Activated CD4-positive, alpha-beta T cell treated with anti-CD3 and anti-CD28 coated beads for 24 hours (primary cell): ENCODE data around the gene CD320.
"Not testable (repeated sequence)": the region's sequence is repeated elsewhere in the genome, so short reads cannot be mapped to it uniquely, and the experiment has no call there.

Source experiments
- DNase-seq, 2 donors: peaks; one replicate each; pipeline ENCODE4 v3.0.0-alpha.2; 2020; ENCODE audit warnings: low read depth in 2 of 2

Gene CD320

GRCh38 chr19:8333767-8334457 is 25.8 kb upstream of the CD320 start:
- DNase-seq: no peak

GRCh38 chr19:8332976-8333766 is 25.0 kb upstream of the CD320 start:
- DNase-seq: no peak

- no peak for DNase-seq
These were observed 23.2 kb upstream of the CD320 start for GRCh38 chr19:8331263-8331845.

GRCh38 chr19:8329996-8330395 is 21.8 kb upstream of the CD320 start:
- DNase-seq: no peak

GRCh38 chr19:8325454-8325853 is 17.3 kb upstream of the CD320 start:
- DNase-seq: no peak

GRCh38 chr19:8324186-8325050 is 16.3 kb upstream of the CD320 start:
- no peak for DNase-seq

GRCh38 chr19:8323781-8324185 is 15.6 kb upstream of the CD320 start:
- no peak for DNase-seq

- DNase-seq: no peak
These were observed 14.5 kb upstream of the CD320 start for GRCh38 chr19:8322638-8322997.

GRCh38 chr19:8321986-8322637 is 14.0 kb upstream of the CD320 start:
- no peak for DNase-seq

GRCh38 chr19:8321067-8321985 is 13.2 kb upstream of the CD320 start, which contains the start of the genes NDUFA7 and RPS28:
Gene NDUFA7, minus strand, starts transcription at chr19:8321375. Its CDS starts 17 bp downstream, at chr19:8321358.
Gene RPS28, plus strand, starts transcription at chr19:8321496. Its CDS starts 35 bp downstream, at chr19:8321531.
- peak; percentile 94 to 97 for DNase-seq

- no peak for DNase-seq
These were observed 12.5 kb upstream of the CD320 start for GRCh38 chr19:8320564-8321066.

GRCh38 chr19:8319807-8320520 is 11.8 kb upstream of the CD320 start:
- DNase-seq: no peak

- not testable (repeated sequence) for DNase-seq
These were observed 10.7 kb upstream of the CD320 start for GRCh38 chr19:8318835-8319234.

- DNase-seq: no peak
These were observed 8.4 kb upstream of the CD320 start for GRCh38 chr19:8316351-8317125.

GRCh38 chr19:8314981-8315640 is 7.0 kb upstream of the CD320 start:
- DNase-seq: not testable (repeated sequence)

GRCh38 chr19:8311461-8312260 is 3.5 kb upstream of the CD320 start:
- DNase-seq: no peak
